HepG2 (cell line): Measurements from ENCODE around the gene TBCE. TPM values are rescaled to one million over a fixed set of nuclear protein-coding genes. Genes with fewer than 3 reads are reported as not detected.
A peak's percentile ranks its signal among the peaks of the same experiment; 100 is the strongest.

Experiments
- AHR ChIP-seq: IDR thresholded peaks from 2 replicates; pipeline ENCODE4 v1.6.1; 2018; ENCODE audit warnings: missing genetic modification reagents, missing compliant biosample characterization
- ASH2L ChIP-seq: fragments of 300-600, 200-600 bp; sonication (generic); IDR thresholded peaks from 2 replicates; pipeline ENCODE4 v1.7.0; 2017; ENCODE audit warnings: low read depth, mild to moderate bottlenecking, moderate library complexity, mixed read lengths, low read length; ENCODE audit not compliant: insufficient read length
- CBX2 ChIP-seq, 2 experiments: fragments of 200-600 bp in 1 of 2; sonication (generic); formaldehyde crosslinking in 1 of 2; IDR thresholded peaks; 2 replicates each; pipeline versions ENCODE4 v1.7.0 to v1.8.1; 2018 to 2022; ENCODE audit warnings: low read depth in 2 of 2, low read length in 1 of 2, mild to moderate bottlenecking in 1 of 2, missing genetic modification reagents in 1 of 2
- FOXP1 ChIP-seq, 2 experiments: fragments of 450-650 bp in 1 of 2; IDR thresholded peaks; 2 replicates each; pipeline ENCODE4 v1.6.1; 2017 to 2018; ENCODE audit warnings: antibody characterized with exemption in 1 of 2
- MATR3 ChIP-seq: sonication (generic); formaldehyde crosslinking; IDR thresholded peaks from 2 replicates; pipeline ENCODE4 v1.4.0; 2020; ENCODE audit warnings: missing genetic modification reagents
- MEIS1 ChIP-seq: sonication (generic); formaldehyde crosslinking; IDR thresholded peaks from 2 replicates; pipeline ENCODE4 v1.9.0; 2021; ENCODE audit warnings: mild to moderate bottlenecking, missing genetic modification reagents, moderate library complexity, borderline replicate concordance
- REPIN1 ChIP-seq: sonication (generic); formaldehyde crosslinking; IDR thresholded peaks from 2 replicates; pipeline ENCODE4 v1.8.0; 2022; ENCODE audit warnings: missing genetic modification reagents, low read depth, mild to moderate bottlenecking, borderline replicate concordance
- RFXANK ChIP-seq: IDR thresholded peaks from 2 replicates; pipeline ENCODE4 v1.6.1; 2016
- SMAD3 ChIP-seq: sonication (generic); formaldehyde crosslinking; IDR thresholded peaks from 2 replicates; pipeline ENCODE4 v1.4.0; 2020; ENCODE audit warnings: missing genetic modification reagents
- SP5 ChIP-seq: IDR thresholded peaks from 2 replicates; pipeline ENCODE4 v1.6.1; 2016; ENCODE audit warnings: low read depth, borderline replicate concordance
- THYN1 ChIP-seq: sonication (generic); formaldehyde crosslinking; IDR thresholded peaks from 2 replicates; pipeline ENCODE4 v1.8.1; 2023; ENCODE audit warnings: low read depth, mild to moderate bottlenecking, moderate library complexity, missing genetic modification reagents, borderline replicate concordance
- TSC22D2 ChIP-seq: sonication (generic); formaldehyde crosslinking; IDR thresholded peaks from 2 replicates; pipeline ENCODE4 v1.5.1; 2020; ENCODE audit warnings: missing genetic modification reagents, mild to moderate bottlenecking, borderline replicate concordance
- ZFP1 ChIP-seq: IDR thresholded peaks from 2 replicates; pipeline ENCODE4 v1.6.1; 2016
- ZNF343 ChIP-seq: sonication (generic); formaldehyde crosslinking; IDR thresholded peaks from 2 replicates; pipeline ENCODE4 v1.4.0; 2020; ENCODE audit warnings: mild to moderate bottlenecking, missing genetic modification reagents
- ZNF383 ChIP-seq: sonication (generic); formaldehyde crosslinking; IDR thresholded peaks from 2 replicates; pipeline ENCODE4 v1.4.0; 2020; ENCODE audit warnings: missing genetic modification reagents, mild to moderate bottlenecking, borderline replicate concordance
- ZNF451 ChIP-seq: sonication (generic); formaldehyde crosslinking; IDR thresholded peaks from 2 replicates; pipeline ENCODE4 v1.5.0; 2020; ENCODE audit warnings: mild to moderate bottlenecking, missing genetic modification reagents
- ZNF678 ChIP-seq: sonication (generic); formaldehyde crosslinking; IDR thresholded peaks from 2 replicates; pipeline ENCODE4 v1.4.0; 2020; ENCODE audit warnings: mild to moderate bottlenecking, missing genetic modification reagents
- ZNF749 ChIP-seq: sonication (generic); formaldehyde crosslinking; IDR thresholded peaks from 2 replicates; pipeline ENCODE4 v1.8.0; 2022; ENCODE audit warnings: mild to moderate bottlenecking, missing genetic modification reagents, moderate library complexity, borderline replicate concordance
- ZNF788 ChIP-seq: sonication (generic); formaldehyde crosslinking; IDR thresholded peaks from 2 replicates; pipeline ENCODE4 v1.5.0; 2020; ENCODE audit warnings: mild to moderate bottlenecking, missing genetic modification reagents, borderline replicate concordance
- ZSCAN30 ChIP-seq: sonication (generic); formaldehyde crosslinking; IDR thresholded peaks from 2 replicates; pipeline ENCODE4 v1.5.0; 2020; ENCODE audit warnings: mild to moderate bottlenecking, missing genetic modification reagents
- polyA plus RNA-seq, 8 experiments: library from polyadenylated mRNA; depleted of rRNA in 3 of 8; stranded (reverse) in 7 of 8; unstranded in 1 of 8; fragments of >200 nt; fragmentation: Illumina TruSeq in 4 of 8; extraction: Trizol in 4 of 8; gene quantifications; 2 replicates each; pipeline versions ENCODE4 v1.2.1 to v1.2.3, GENCODE V29; 2011 to 2016; ENCODE audit warnings: low read depth in 4 of 8, missing spikeins in 1 of 8, mixed read lengths in 1 of 8; ENCODE audit not compliant: insufficient read depth in 1 of 8
- total RNA-seq, 5 experiments: library from RNA; depleted of rRNA; stranded (reverse); fragments of >200 nt; fragmentation: Illumina TruSeq; extraction: Trizol; gene quantifications; 2 replicates each; pipeline ENCODE4 v1.2.3, GENCODE V29; 2016; ENCODE audit warnings: low read depth in 1 of 5
- TF ChIP-seq, protein P1 (sequence below): sonication (generic); formaldehyde crosslinking; IDR thresholded peaks from 2 replicates; pipeline ENCODE4 v1.5.0; 2020; ENCODE audit warnings: mild to moderate bottlenecking, missing genetic modification reagents, borderline replicate concordance
- TF ChIP-seq, protein P2 (sequence below): sonication (generic); formaldehyde crosslinking; IDR thresholded peaks from 2 replicates; pipeline ENCODE4 v1.4.0; 2020; ENCODE audit warnings: mild to moderate bottlenecking, missing genetic modification reagents
- TF ChIP-seq, protein P3 (sequence below): sonication (generic); formaldehyde crosslinking; IDR thresholded peaks from 2 replicates; pipeline ENCODE4 v1.8.1; 2023; ENCODE audit warnings: mild to moderate bottlenecking, inconsistent platforms, moderate library complexity, missing genetic modification reagents, borderline replicate concordance

Gene TBCE
- total and polyA plus RNA-seq, 2 of the 13 experiments (the other 11 are each of a cell fraction or from before 2014, with no cell fraction given): 25.6 to 31.1 TPM

DNA sequence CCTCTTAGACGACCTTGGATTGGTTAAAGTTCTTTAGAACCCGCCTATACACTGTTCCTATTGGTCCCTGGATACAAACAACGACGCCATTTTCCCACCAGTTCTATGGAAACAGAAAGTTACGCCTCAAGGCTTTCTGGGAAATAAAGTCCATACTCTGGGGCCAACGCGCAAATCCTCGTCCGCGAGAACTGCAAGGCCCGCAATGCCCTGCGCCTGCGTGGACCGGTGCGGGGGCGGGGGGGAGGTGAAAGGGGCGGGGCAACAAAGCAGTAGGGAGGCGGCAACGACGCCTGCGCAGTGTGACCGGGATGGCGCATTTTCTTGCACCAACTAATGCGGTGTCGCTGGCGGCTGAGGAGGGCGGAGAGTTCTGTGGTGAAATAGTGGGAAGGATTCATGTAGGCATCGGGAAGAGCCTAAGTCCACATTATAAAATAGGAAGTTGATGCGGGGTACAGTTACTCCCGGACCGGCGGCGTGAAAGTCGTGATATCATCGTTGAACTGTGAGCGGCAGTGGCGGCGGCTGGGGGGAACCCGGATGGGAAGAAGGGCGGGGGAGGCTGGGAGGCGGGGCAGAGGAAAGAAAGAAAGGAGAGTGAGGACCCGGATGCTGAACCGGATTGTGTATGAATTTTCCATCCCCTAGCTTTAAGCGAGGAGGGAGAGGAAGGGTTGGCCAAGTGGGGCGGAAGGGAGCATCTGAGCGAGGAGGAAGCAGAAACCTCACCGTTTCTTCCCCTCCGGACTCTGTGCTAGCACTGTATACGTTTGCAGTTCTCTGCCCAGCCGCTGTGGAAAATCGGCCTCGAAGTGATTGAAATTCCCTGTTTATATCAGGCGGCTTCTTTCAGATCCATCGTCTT lies 38.7 kb upstream of the TBCE start, which contains the start of gene GGPS1 (continued):
- TF ChIP-seq MEIS1 (no peak), REPIN1 (0 out of 2 replicates have a peak, but pooled peaks have one; percentile 31), THYN1 (CRISPR knock-in tag) (no peak), RFXANK (CRISPR knock-in tag) (no peak), ZNF343 (CRISPR knock-in tag) (no peak), SMAD3 (CRISPR knock-in tag) (peak; percentile 46; the same call in 1 of the 2 replicates), ZSCAN30 (no peak), ZNF749 (CRISPR knock-in tag) (no peak), ZNF383 (no peak), ASH2L (peak; percentile 90), ZNF678 (CRISPR knock-in tag) (0 out of 2 replicates have a peak, but pooled peaks have one; percentile 62), CBX2 (IDR thresholded peaks at IDR 0.05; ENCODE audit: low read depth, low read length) (no peak), CBX2 (CRISPR knock-in tag; IDR thresholded peaks at IDR 0.05; ENCODE audit: low read depth) (no peak), ZFP1 (no peak), MATR3 (CRISPR knock-in tag) (no peak), TSC22D2 (CRISPR knock-in tag) (no peak), ZNF451 (CRISPR knock-in tag) (no peak), ZNF788 (no peak), SP5 (CRISPR knock-in tag) (peak; percentile 57; the same call in 1 of the 2 replicates), FOXP1 (IDR thresholded peaks at IDR 0.05) (no peak), FOXP1 (CRISPR knock-in tag; IDR thresholded peaks at IDR 0.05) (no peak), AHR (CRISPR knock-in tag) (no peak)
- TF ChIP-seq, protein P1, sequence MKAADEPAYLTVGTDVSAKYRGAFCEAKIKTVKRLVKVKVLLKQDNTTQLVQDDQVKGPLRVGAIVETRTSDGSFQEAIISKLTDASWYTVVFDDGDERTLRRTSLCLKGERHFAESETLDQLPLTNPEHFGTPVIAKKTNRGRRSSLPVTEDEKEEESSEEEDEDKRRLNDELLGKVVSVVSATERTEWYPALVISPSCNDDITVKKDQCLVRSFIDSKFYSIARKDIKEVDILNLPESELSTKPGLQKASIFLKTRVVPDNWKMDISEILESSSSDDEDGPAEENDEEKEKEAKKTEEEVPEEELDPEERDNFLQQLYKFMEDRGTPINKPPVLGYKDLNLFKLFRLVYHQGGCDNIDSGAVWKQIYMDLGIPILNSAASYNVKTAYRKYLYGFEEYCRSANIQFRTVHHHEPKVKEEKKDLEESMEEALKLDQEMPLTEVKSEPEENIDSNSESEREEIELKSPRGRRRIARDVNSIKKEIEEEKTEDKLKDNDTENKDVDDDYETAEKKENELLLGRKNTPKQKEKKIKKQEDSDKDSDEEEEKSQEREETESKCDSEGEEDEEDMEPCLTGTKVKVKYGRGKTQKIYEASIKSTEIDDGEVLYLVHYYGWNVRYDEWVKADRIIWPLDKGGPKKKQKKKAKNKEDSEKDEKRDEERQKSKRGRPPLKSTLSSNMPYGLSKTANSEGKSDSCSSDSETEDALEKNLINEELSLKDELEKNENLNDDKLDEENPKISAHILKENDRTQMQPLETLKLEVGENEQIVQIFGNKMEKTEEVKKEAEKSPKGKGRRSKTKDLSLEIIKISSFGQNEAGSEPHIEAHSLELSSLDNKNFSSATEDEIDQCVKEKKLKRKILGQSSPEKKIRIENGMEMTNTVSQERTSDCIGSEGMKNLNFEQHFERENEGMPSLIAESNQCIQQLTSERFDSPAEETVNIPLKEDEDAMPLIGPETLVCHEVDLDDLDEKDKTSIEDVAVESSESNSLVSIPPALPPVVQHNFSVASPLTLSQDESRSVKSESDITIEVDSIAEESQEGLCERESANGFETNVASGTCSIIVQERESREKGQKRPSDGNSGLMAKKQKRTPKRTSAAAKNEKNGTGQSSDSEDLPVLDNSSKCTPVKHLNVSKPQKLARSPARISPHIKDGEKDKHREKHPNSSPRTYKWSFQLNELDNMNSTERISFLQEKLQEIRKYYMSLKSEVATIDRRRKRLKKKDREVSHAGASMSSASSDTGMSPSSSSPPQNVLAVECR: no peak; the same call in 1 of the 2 replicates
- TF ChIP-seq, protein P2, sequence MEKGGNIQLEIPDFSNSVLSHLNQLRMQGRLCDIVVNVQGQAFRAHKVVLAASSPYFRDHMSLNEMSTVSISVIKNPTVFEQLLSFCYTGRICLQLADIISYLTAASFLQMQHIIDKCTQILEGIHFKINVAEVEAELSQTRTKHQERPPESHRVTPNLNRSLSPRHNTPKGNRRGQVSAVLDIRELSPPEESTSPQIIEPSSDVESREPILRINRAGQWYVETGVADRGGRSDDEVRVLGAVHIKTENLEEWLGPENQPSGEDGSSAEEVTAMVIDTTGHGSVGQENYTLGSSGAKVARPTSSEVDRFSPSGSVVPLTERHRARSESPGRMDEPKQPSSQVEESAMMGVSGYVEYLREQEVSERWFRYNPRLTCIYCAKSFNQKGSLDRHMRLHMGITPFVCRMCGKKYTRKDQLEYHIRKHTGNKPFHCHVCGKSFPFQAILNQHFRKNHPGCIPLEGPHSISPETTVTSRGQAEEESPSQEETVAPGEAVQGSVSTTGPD: no peak
- TF ChIP-seq, protein P3, sequence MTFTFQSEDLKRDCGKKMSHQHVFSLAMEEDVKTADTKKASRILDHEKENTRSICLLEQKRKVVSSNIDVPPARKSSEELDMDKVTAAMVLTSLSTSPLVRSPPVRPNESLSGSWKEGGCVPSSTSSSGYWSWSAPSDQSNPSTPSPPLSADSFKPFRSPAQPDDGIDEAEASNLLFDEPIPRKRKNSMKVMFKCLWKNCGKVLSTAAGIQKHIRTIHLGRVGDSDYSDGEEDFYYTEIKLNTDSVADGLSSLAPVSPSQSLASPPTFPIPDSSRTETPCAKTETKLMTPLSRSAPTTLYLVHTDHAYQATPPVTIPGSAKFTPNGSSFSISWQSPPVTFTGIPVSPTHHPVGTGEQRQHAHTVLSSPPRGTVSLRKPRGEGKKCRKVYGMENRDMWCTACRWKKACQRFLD: no peak
